ENCODE data around the gene LCE2D.
"Not testable (repeated sequence)": the region's sequence is repeated elsewhere in the genome, so short reads cannot be mapped to it uniquely, and the experiment has no call there.

The LCE2D gene

GRCh38 chr1:152685823-152686222 is 22.6 kb downstream of the LCE2D start, which contains the start of gene LCE2B:
LCE2B (plus strand) TSS chr1:152686123; CDS start chr1:152686844, 721 bp downstream.
- 22 to 36% methylated on average over 1 to 2 of the region's 4 CpGs for WGBS, 2 experiments (ENCODE audit: insufficient coverage in 2 of 2)
- H3K36me3 ChIP-seq (ENCODE audit: control insufficient read depth, insufficient read depth, low read length); H3K4me3 ChIP-seq (ENCODE audit: extremely low read depth, insufficient read depth, low read length, poor library complexity, severe bottlenecking); H3K27ac ChIP-seq (ENCODE audit: low read depth, low read length, severe bottlenecking); H3K4me1 ChIP-seq (ENCODE audit: control insufficient read depth, insufficient read depth, low read length, poor library complexity, severe bottlenecking): not testable (repeated sequence)
- peaks cover 37% of the 10 kb centered on the region for H3K9me3 ChIP-seq (ENCODE audit: control insufficient read depth, low read length)

- WGBS, 2 experiments (ENCODE audit: insufficient coverage in 2 of 2) = no CpG with 5 or more reads among the region's 4 CpGs
- Histone ChIP-seq H3K4me1 (ENCODE audit: control insufficient read depth, insufficient read depth, low read length, poor library complexity, severe bottlenecking) (no peaks in the 10 kb centered on the region), H3K9me3 (ENCODE audit: control insufficient read depth, low read length) (peaks cover 28% of the 10 kb centered on the region), H3K4me3 (ENCODE audit: extremely low read depth, insufficient read depth, low read length, poor library complexity, severe bottlenecking) (no peak within 1 kb of the TSS), H3K27ac (ENCODE audit: low read depth, low read length, severe bottlenecking) (no peak within 1 kb of the TSS), H3K36me3 (ENCODE audit: control insufficient read depth, insufficient read depth, low read length) (no peaks in the 10 kb centered on the region)
Measured at GRCh38 chr1:152697701-152698600, 34.8 kb downstream of the LCE2D start, which contains the start of gene LCE2A. LCE2A (plus strand) TSS chr1:152698345; CDS start chr1:152698902, 557 bp downstream.

- WGBS, 2 experiments (ENCODE audit: insufficient coverage in 2 of 2) = 74 to 100% methylated on average over 1 to 2 of the region's 4 CpGs
- H3K4me1 ChIP-seq (ENCODE audit: control insufficient read depth, insufficient read depth, low read length, poor library complexity, severe bottlenecking) = no peaks in the 10 kb centered on the region
- H3K4me3 ChIP-seq (ENCODE audit: extremely low read depth, insufficient read depth, low read length, poor library complexity, severe bottlenecking) = no peak overlapping the region
- no peaks in the 10 kb centered on the region for H3K36me3 ChIP-seq (ENCODE audit: control insufficient read depth, insufficient read depth, low read length)
- H3K9me3 ChIP-seq (ENCODE audit: control insufficient read depth, low read length) = peaks cover 32% of the 10 kb centered on the region
- no peak overlapping the region for H3K27ac ChIP-seq (ENCODE audit: low read depth, low read length, severe bottlenecking)
Measured at GRCh38 chr1:152699746-152700145, 36.6 kb downstream of the LCE2D start.

GRCh38 chr1:152707860-152708259 is 44.7 kb downstream of the LCE2D start, which contains the start of gene LCE4A:
LCE4A (plus strand) TSS chr1:152708160; CDS start chr1:152709076, 916 bp downstream.
- peaks cover 42% of the 10 kb centered on the region for H3K9me3 ChIP-seq (ENCODE audit: control insufficient read depth, low read length)
- no peak within 1 kb of the TSS for H3K4me3 ChIP-seq (ENCODE audit: extremely low read depth, insufficient read depth, low read length, poor library complexity, severe bottlenecking)

More at GRCh38 chr1:152707860-152708259, 44.7 kb downstream of the LCE2D start, which contains the start of gene LCE4A:
- 40 to 86% methylated on average over 1 of the region's 2 CpGs for WGBS, 2 experiments (ENCODE audit: insufficient coverage in 2 of 2)
- Histone ChIP-seq H3K36me3 (ENCODE audit: control insufficient read depth, insufficient read depth, low read length) (no peaks in the 10 kb centered on the region), H3K4me1 (ENCODE audit: control insufficient read depth, insufficient read depth, low read length, poor library complexity, severe bottlenecking) (no peaks in the 10 kb centered on the region), H3K27ac (ENCODE audit: low read depth, low read length, severe bottlenecking) (no peak within 1 kb of the TSS)
